ENCODE results near the gene RTL10.
"Not testable (repeated sequence)": the region's sequence is repeated elsewhere in the genome, so short reads cannot be mapped to it uniquely, and the experiment has no call there.

Gene RTL10

GRCh38 chr22:19842393-19843106, 12.1 kb downstream of the RTL10 start:
- no peak for DNase-seq

GRCh38 chr22:19841641-19842392, 12.9 kb downstream of the RTL10 start:
- DNase-seq = no peak

DNA sequence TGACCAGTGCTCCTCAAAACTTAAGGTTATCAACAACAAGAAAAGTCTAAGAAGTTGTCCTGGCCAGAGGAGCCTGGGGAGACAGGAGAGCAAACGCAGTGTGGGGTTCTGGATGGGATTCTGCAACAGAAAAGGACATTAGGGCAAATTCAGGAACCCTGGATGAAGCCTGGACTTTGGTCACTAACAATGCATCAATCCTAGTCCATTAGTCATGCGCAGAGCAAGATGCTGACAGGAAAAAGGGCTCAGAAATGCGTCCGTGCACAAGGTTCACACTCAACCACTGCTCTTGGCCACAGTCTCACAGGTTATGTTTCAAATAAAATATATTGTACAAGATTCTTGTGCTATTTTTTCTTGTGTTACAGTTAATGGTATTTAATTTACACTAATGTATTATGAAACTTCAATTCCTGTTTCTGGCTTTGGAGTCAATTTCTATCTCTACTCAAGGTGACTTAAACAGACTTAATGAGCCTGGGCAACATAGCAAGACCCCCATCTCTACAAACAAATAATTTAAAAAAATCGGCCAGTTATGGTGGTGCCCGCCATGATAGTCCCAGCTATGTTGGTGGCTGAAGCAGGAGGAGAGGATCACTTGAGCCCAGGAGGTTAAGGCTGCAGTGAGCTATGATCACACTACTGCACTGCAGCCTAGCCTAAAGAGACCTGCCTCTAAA, 13.6 kb downstream of the RTL10 start:
- no peak for DNase-seq

GRCh38 chr22:19840059-19840458, 14.6 kb downstream of the RTL10 start:
- DNase-seq = no peak

- DNase-seq = no peak
These were observed 16.8 kb downstream of the RTL10 start for GRCh38 chr22:19837915-19838314.

GRCh38 chr22:19836512-19836911, 18.2 kb downstream of the RTL10 start:
- DNase-seq = no peak

DNA sequence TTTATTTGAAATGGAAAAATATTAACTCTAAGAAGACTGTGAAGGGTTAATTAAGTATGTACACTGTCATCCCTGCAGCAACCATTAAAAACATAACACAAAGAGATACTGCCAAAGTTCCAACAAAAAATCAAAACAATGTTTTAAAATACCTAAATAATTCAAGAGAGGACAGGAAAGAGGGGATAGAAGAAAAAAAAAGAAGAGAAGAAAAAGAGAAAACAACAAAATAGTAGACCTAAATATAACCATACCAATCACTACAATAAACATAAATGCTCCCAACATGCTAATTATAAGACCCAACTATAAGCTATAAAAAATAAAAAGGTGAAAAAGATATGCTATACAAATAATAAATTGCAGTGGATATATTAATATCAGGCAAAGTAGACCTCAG, 20.1 kb downstream of the RTL10 start:
- no peak for DNase-seq

- DNase-seq = not testable (repeated sequence)
These were observed 21.3 kb downstream of the RTL10 start for GRCh38 chr22:19833327-19833726.

DNA sequence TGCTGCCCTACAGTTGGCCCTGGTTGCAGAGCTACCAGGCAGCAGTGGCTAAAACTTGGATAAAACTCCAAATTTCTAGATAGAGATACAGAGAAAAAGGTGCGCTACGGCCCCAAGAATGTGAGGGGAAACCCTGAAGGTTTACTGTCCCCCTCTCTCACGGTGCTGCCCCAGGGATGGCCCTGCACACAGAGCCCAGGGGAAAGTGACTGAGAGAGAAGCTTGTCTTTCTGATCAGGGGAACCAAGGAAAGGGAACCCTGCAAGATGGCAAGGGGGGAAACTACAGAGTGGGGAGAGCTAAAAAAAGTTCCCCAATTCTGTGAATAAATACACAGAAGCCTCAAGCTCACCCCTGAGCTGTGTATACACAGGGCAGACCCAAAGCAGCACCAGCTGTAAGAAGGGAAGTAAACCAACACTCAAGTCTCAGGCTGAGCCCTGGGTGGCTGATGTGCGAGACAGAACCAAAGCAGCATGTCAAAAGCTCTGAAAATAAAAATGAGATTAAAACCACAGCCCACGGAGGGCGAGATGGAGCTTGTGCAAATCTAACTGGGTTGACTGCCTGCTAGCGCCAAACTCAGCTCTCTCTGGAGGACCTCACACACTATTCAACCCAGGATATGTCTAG, 22.1 kb downstream of the RTL10 start:
- no peak for DNase-seq

DNA sequence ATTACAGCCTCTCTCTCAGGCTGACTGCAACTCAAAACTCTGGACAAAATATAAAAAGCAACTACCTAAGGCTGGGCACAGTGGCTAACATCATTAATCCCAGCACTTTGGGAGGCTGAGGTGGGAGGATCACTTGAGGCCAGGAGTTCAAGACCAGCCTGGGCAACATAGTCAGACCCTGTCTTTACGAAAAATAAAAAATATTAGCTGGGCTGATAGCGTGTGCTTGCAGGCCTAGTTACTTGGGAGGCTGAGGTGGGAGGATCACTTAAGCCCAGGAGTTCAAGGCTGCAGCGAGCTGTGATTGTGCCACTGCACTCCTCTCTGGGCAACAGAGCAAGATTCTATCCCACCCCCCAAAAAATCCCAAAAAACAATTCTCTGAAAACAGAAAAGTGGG, 22.7 kb downstream of the RTL10 start:
- DNase-seq = not testable (repeated sequence)

DNA sequence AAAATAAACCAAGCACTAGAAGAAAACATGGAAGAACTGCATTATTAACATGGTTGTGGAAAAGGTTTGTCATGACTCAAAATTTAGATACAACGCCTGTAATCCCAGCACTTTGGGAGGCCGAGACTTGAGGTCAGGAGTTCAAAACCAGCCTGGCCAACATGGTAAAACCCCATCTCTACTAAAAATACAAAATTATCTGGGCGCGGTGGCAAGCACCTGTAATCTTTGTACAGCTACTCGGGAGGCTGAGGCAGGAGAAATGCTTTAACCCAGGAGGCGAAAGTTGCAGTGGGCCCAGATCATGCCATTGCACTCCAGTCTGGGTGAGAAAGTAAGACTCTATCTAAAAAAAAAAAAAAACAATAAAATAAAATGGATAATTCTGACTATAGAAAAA, 23.7 kb downstream of the RTL10 start:
- no peak for DNase-seq

GRCh38 chr22:19828035-19828401, 26.7 kb downstream of the RTL10 start:
- DNase-seq = no peak

- DNase-seq = no peak
These were observed 27.2 kb downstream of the RTL10 start for GRCh38 chr22:19827341-19828034.

DNA sequence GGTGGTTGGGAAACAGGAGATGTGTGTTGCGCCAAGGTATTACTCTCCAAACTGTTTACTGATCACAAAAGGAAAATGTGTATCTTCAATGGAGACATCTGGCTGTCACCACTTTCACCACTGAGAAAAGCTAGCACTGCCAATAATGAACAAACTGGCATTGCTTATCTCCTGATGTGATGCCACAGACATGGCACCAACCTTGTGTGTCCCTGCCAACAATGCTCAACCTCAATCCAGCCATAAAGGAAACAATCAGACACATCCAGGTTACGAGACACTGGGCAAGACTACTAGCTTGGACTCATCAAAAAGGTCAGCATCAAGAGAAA, 28.1 kb downstream of the RTL10 start:
- no peak for DNase-seq

DNA sequence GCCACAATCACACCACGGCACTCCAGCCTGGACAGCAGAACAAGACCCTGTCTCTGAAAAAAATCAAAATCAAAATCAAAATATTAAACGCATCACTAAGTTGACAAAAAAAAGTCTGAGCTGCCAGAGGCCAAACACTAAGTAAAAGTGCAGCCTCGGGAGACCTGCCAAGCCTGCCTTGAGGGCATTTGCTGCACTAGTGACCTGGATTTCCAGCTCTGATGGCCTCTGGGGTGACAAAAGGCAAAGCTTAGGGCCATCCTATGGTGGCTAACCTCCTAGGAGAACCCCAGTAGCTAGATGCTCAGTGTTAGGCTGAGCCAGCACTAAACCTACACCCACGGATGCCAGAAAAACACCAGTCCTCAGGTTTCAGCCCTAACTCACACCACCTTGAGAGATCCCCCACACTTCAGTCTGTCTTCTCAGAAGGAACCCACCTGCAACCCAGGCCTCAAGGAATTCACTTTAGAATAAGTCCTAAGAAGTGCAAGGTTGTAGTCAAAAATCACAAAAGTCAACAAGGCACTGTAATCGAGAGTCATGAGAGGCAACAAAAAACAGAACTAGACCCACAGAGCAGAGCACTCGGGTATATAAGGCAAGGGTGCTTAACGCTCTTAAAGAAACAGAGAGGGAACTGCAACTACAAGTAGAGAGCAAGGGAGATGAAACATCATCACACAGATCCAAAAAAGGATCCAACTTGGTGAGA, 28.6 kb downstream of the RTL10 start:
- DNase-seq = no peak

DNA sequence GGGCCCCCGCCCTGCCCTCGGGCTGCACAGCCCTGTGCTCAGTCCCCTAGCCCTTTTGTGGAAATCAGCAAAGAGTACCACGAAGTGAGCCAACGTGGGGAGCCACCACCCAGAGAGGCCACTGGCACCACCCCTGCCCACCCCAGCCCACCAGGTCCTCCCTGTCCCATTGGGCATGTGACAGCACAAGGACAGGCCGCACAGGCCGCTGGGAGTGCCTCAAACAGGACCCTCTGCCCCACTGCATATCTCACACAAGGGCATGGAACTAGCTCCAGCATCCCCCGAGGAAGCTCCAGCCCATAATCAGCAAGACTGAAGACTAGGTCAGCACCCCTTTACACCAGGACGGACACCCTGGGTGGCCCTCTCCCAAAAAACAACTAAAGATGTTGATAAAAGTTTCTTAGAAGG, 29.7 kb downstream of the RTL10 start:
- DNase-seq = no peak

DNA sequence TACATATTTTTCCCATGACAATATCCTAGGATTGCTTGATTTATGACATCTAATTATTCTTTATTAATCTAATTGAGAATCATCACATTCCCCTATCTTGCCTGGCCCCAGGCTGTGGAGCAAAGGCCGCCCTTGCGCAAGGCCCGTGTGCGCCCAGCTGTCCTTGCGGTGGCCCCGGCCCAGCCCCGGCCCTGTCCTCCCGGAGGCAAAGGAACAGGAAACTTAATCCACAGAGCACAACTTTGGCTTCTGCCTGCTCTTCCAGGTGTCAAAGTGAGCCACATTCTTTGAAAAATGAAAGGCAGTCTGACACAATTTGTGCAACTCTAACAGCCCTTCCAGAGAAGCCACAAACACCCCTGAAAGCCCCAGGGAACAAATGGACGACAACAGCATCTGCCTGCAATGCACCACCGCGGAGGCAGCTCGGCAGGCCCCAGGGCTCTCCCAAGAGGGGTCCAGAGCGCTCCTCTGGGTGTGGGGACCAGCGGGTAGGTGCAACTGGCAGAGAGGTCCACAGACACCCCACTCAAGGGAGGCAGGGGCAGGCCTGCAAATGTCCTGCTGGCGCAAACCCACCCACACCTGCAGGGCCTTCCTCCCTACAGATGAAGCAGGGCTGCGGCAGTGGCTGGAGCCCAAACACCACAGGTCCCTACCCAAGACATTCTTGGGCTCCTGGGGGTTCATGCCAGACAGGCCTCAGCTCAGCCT, 30.3 kb downstream of the RTL10 start:
- DNase-seq = no peak

DNA sequence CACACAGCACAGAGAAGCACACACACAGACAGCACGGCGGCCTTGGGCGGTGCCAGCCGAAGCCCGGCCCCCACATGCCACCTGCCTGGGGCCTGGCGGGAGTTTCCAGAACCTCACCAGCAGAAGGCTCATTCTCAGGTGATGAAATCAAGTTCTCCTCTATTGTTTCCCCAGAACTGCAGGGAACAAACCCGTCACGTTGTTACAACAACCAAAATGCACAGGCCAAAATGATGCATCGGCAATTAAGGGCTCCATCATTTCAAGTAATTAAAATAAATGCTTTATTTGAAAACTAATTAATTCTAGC, 30.8 kb downstream of the RTL10 start:
- DNase-seq = no peak

GRCh38 chr22:19823191-19823901, 31.3 kb downstream of the RTL10 start:
- DNase-seq = no peak

DNA sequence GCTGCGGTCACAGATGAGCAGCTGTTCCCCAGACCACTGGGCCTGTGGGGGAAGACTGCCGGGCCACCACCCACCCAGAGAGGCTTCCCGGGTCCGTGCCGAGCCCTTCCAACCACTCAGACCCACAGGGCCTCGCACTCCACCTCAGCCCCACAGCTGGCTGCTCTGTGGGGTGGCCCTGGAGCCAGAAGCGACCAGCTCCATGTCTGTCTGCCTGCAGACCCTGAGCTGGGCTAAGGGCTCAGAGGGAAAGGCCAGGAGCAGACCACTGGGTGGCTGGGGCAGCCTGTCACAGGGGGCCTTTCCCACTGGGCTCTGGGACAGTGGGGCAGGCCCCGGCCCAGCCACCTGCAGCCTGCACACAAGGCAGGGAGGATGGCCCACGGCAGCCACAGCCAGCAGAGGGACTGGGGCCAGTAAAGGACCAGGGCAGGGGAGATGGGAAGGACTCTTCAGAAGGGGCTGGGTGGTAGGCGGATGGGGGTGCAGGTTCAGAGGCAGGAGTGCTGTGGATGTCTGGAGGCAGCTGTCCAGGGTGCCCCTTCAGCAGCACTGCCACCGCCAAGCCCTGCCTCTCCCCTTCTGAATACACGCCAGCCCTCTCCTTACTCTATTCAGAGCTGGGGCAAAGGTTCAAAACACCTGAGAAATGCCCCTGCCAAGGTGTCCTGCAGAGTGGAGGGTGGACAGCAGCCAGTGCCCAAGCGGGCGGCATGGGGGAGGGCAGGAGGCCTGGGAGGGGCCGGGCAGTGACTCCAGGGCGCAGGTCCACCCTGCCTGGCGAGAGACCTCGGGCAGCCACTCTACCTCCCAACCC, 32.2 kb downstream of the RTL10 start:
- DNase-seq = no peak
